DOHH2 (cell line): ENCODE data around the gene EHD3.

Experiments
- H3F3A ChIP-seq: fragments of 200-600 bp; sonication (generic), shearing (Covaris generic); 2 replicates; pipeline ENCODE4 v1.6.0; 2016; ENCODE audit warnings: antibody characterized with exemption, mild to moderate bottlenecking; ENCODE audit not compliant: control insufficient read depth, insufficient read depth
- H3K27ac ChIP-seq: fragments of 200-600 bp; sonication (generic); 2 replicates; pipeline ENCODE4 v1.5.1; 2014; ENCODE audit warnings: low read depth, mild to moderate bottlenecking, low read length, moderate library complexity
- H3K27me3 ChIP-seq: fragments of 200-600 bp; sonication (generic); 2 replicates; pipeline ENCODE4 v1.6.1; 2014; ENCODE audit warnings: mild to moderate bottlenecking, low read length, mixed read lengths; ENCODE audit not compliant: control insufficient read depth
- H3K36me3 ChIP-seq: fragments of 200-600 bp; sonication (generic); 2 replicates; pipeline ENCODE4 v1.6.1; 2014; ENCODE audit warnings: mild to moderate bottlenecking, low read length, moderate library complexity, mixed read lengths; ENCODE audit not compliant: control insufficient read depth
- H3K4me1 ChIP-seq: fragments of 200-600 bp; sonication (generic); 2 replicates; pipeline ENCODE4 v1.6.1; 2014; ENCODE audit warnings: mild to moderate bottlenecking, low read length, mixed read lengths; ENCODE audit not compliant: control insufficient read depth
- H3K4me2 ChIP-seq: fragments of 200-600 bp; sonication (generic); 2 replicates; pipeline ENCODE4 v1.6.0; 2014; ENCODE audit warnings: mild to moderate bottlenecking, low read length, moderate library complexity
- H3K4me3 ChIP-seq: fragments of 200-600 bp; sonication (generic); 2 replicates; pipeline ENCODE4 v1.5.1; 2014; ENCODE audit warnings: mild to moderate bottlenecking, low read length, mixed read lengths
- H3K79me2 ChIP-seq: fragments of 200-600 bp; sonication (generic); 2 replicates; pipeline ENCODE4 v1.6.1; 2014; ENCODE audit warnings: mild to moderate bottlenecking, low read length, mixed read lengths; ENCODE audit not compliant: control insufficient read depth
- H3K9me2 ChIP-seq: fragments of 200-600 bp; sonication (generic); replicated peaks from 2 replicates; pipeline ENCODE4 v1.6.1; 2014; ENCODE audit warnings: mild to moderate bottlenecking, low read length, mixed read lengths; ENCODE audit not compliant: control insufficient read depth
- H3K9me3 ChIP-seq: fragments of 200-600 bp; sonication (generic); 2 replicates; pipeline ENCODE4 v1.6.1; 2014; ENCODE audit warnings: antibody characterized with exemption, low read length, mixed read lengths; ENCODE audit not compliant: control insufficient read depth, insufficient read depth
- H4K20me1 ChIP-seq: fragments of 200-600 bp; sonication (generic); 2 replicates; pipeline ENCODE4 v1.6.0; 2014; ENCODE audit warnings: low read depth, mild to moderate bottlenecking, antibody characterized with exemption, low read length, moderate library complexity; ENCODE audit not compliant: control insufficient read depth, insufficient read depth
- CTCF ChIP-seq: fragments of 200-600 bp; sonication (generic); IDR thresholded peaks from one replicate; pipeline ENCODE4 v1.5.1; 2014; ENCODE audit warnings: antibody characterized with exemption, mild to moderate bottlenecking, low read depth, low read length; ENCODE audit not compliant: poor library complexity, severe bottlenecking
- EZH2phosphoT487 ChIP-seq: fragments of 200-600 bp; sonication (generic); IDR thresholded peaks from 2 replicates; pipeline ENCODE4 v1.6.1; 2017; ENCODE audit warnings: borderline replicate concordance, mild to moderate bottlenecking, antibody characterized with exemption, low read length, moderate library complexity, mixed read lengths

The EHD3 gene

GRCh38 chr2:31249009-31249690, 15.2 kb downstream of the EHD3 start:
- Histone ChIP-seq H3K9me2 (no peaks in the 10 kb centered on the region), H3F3A (no peaks in the 10 kb centered on the region), H3K9me3 (no peaks in the 10 kb centered on the region), H3K27me3 (no peaks in the 10 kb centered on the region), H3K4me2 (no peak overlapping the region), H4K20me1 (no peaks in the 10 kb centered on the region), H3K4me1 (peaks cover 11% of the 10 kb centered on the region), H3K27ac (no peak overlapping the region), H3K79me2 (no peaks in the 10 kb centered on the region), H3K36me3 (no peaks in the 10 kb centered on the region), H3K4me3 (no peak overlapping the region)
- no peak for TF ChIP-seq EZH2phosphoT487
- TF ChIP-seq CTCF = no peak

- H3K9me2 ChIP-seq = no peaks in the 10 kb centered on the region
- H3K79me2 ChIP-seq = no peaks in the 10 kb centered on the region
- no peaks in the 10 kb centered on the region for H3F3A ChIP-seq
- 0 out of 2 replicates have a peak, but pooled peaks cover 3% of the 10 kb centered on the region for H3K27me3 ChIP-seq
- peaks cover 4% of the 10 kb centered on the region; the same call in 1 of the 2 replicates for H3K36me3 ChIP-seq
- H3K4me3 ChIP-seq = no peak overlapping the region
- TF ChIP-seq EZH2phosphoT487 = no peak
- H3K27ac ChIP-seq = no peak overlapping the region
- no peak overlapping the region for H3K4me2 ChIP-seq
- no peaks in the 10 kb centered on the region for H4K20me1 ChIP-seq
- H3K9me3 ChIP-seq = no peaks in the 10 kb centered on the region
- peaks cover 21% of the 10 kb centered on the region for H3K4me1 ChIP-seq
These were observed 17.1 kb downstream of the EHD3 start for GRCh38 chr2:31251018-31251417.

- Histone ChIP-seq H3K9me2 (no peaks in the 10 kb centered on the region), H3K4me1 (peaks cover 30% of the 10 kb centered on the region), H3K4me2 (no peak overlapping the region), H3K79me2 (no peaks in the 10 kb centered on the region), H3K27ac (no peak overlapping the region), H4K20me1 (no peaks in the 10 kb centered on the region), H3K36me3 (peaks cover 4% of the 10 kb centered on the region; the same call in 1 of the 2 replicates), H3K9me3 (no peaks in the 10 kb centered on the region), H3K4me3 (no peak overlapping the region), H3F3A (no peaks in the 10 kb centered on the region), H3K27me3 (0 out of 2 replicates have a peak, but pooled peaks cover 3% of the 10 kb centered on the region)
- TF ChIP-seq CTCF (no peak), EZH2phosphoT487 (no peak)
These were observed 17.9 kb downstream of the EHD3 start for GRCh38 chr2:31251851-31252250.

- Histone ChIP-seq H3K4me3 (no peak overlapping the region), H3K27me3 (0 out of 2 replicates have a peak, but pooled peaks cover 3% of the 10 kb centered on the region), H3K4me1 (peaks cover 42% of the 10 kb centered on the region), H3K36me3 (peaks cover 4% of the 10 kb centered on the region; the same call in 1 of the 2 replicates), H3K9me2 (no peaks in the 10 kb centered on the region), H3K79me2 (no peaks in the 10 kb centered on the region), H3F3A (no peaks in the 10 kb centered on the region), H3K27ac (no peak overlapping the region), H3K9me3 (no peaks in the 10 kb centered on the region), H3K4me2 (no peak overlapping the region), H4K20me1 (no peaks in the 10 kb centered on the region)
- TF ChIP-seq CTCF (no peak), EZH2phosphoT487 (no peak)
These were observed 19.6 kb downstream of the EHD3 start for GRCh38 chr2:31253356-31254131.
